HG03135 (cell line): Measurements from ENCODE around the gene TRIO.

Experiments used
- ATAC-seq: cut with Tn5 transposase; IDR thresholded peaks from one replicate; pipeline ENCODE4 v1.9.1; 2021; ENCODE audit warnings: mild to moderate bottlenecking, moderate library complexity; ENCODE audit not compliant: unreplicated experiment

TRIO gene

GRCh38 chr5:14402424-14402823 lies 259.3 kb downstream of the TRIO start:
- ATAC-seq: no peak

DNA sequence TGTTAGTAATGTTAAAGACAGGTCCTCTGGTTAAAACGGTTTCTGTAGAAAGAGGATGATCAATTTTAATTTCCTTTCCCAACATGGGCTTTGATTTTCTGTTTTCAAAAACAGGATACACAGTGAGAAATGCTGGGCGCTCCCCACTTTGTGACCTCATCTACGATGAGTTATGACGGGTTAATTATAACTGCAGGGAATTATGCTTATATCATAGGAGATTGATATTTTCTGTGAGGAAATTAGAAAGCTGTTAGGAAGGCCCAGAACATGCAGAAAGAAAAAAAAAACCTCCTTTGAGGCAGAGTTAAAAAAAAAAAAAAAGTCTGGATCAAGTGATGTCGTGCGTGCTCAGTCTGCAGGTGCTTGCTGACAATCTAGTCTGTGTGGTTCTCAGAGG lies 261.6 kb downstream of the TRIO start:
- ATAC-seq: no peak

GRCh38 chr5:14405267-14405666 lies 262.1 kb downstream of the TRIO start:
- ATAC-seq: no peak

GRCh38 chr5:14405706-14406553 lies 262.8 kb downstream of the TRIO start:
- no peak for ATAC-seq

DNA sequence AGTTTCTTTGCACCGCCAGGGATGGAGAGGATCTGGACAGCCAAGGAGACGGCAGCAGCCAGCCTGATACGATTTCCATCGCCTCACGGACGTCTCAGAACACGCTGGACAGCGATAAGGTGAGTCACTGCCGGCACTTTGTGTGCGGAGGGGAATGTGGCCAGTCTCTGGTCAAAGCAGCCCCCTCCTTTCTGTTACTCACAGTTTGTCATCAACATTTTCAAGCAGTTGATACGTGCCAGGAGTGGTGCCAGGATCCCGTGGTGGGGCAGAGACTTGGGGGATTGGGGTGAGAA lies 263.4 kb downstream of the TRIO start:
- ATAC-seq: no peak

DNA sequence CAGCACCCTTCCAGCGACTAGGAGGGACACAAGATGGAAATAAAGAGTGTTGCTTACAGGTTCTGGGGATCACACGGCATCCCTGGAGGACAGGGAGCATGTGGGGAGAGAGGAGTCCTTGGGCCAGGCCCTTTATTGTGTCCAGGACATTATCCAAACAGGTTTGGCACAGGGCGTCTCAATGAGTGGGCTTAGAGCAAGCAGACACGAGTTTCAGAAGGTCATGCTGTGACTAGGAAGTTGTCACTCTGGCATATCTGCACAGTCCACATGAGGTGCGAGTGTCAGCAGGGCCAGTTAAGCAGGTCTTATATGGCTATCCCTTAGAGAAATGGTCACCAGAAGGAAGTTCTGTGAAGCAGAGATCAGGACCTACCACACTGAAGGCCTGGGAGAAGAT lies 263.9 kb downstream of the TRIO start:
- ATAC-seq: no peak

DNA sequence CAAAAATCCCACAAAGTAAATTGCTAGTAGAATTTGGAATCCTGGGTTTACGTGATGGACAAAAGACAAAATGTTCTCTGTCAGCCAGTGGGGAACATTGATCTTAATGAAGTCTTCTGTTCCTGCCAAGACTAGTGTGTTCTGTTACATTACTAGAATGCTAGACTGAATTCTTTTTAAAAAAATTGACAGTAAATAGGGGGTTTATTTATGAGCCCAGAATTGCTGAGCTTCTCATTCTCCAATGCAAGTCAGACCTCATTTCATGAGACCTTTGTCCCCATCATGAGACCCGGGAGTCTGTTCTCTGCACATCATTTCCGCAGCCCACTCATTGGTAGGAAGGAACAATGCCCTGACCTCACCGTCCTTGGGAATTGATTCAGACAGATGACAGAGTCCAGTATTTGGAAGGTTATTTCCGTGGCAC lies 264.6 kb downstream of the TRIO start:
- no peak for ATAC-seq

DNA sequence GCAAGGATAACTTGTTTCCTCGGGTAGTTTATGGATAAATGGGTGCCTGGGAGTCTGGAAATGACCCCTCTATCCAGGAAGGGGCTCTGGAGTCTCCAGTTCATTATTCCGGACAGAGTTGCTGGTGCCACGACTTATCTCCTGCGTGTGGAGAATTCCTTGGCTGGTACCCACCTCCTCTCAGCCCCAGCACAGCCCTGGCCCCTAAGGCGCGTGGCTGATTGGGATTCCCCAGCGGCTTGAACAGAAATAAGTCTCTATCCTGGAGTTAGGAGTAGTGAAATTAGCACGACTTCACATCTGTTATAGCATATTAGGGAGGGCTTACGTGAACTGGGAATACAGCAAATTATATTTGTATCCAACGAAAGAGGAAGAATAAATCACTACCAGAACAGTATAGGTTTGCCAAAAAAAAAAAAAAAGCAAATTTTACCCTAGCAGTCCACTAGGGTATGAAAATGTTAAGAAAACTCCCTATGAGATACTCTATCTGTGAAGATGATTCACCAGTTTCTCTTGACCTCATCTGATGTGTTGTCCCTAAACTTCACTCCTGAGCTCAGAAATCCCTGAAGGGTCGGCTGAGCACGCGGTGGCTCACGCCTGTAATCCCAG lies 265.9 kb downstream of the TRIO start:
- ATAC-seq: no peak

- no peak for ATAC-seq
These were observed 266.9 kb downstream of the TRIO start for GRCh38 chr5:14410068-14410393.

GRCh38 chr5:14410394-14411201 lies 267.5 kb downstream of the TRIO start:
- ATAC-seq: no peak

DNA sequence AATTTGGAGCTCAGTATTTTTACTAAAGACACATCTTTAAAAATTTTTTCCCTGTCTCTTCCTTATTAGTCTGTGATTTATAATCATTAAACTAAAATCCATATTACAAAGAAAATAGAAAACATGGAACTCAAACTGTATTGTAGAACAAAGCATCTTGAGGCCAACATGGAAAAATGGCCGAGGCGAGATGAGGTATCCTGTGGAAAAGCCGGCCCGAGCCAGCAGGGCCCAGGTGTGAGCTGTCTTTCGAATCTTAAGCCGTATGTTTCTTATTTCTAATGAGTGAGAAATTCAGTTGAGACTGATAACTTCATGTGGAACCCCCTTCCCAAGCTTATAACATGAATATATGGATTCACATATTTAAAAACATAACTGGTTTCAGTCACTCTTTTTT lies 268.1 kb downstream of the TRIO start:
- ATAC-seq: no peak

GRCh38 chr5:14413331-14413750 lies 270.2 kb downstream of the TRIO start:
- no peak for ATAC-seq

- ATAC-seq: no peak
These were observed 270.9 kb downstream of the TRIO start for GRCh38 chr5:14414007-14414406.

GRCh38 chr5:14414656-14415023 lies 271.5 kb downstream of the TRIO start:
- no peak for ATAC-seq

GRCh38 chr5:14415024-14415697 lies 272.0 kb downstream of the TRIO start:
- ATAC-seq: peak; percentile 56

DNA sequence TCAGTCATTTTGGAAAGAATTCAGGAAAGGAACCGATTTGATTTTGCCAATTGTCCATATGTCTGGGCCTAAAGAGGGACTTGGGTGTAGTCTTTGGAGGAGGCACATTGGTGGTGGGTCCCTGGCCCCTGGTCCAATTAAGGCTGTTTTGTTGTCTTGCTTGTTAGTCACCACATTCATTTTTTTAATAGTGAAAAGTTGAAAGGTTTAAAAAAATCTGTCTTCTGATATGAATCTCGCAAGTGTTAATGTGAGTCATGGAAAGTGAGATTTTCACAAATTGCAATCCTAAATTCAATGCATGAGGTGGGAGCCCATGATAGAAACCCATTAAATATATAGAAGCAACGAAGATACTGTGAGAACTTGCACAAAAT lies 272.5 kb downstream of the TRIO start:
- no peak for ATAC-seq

DNA sequence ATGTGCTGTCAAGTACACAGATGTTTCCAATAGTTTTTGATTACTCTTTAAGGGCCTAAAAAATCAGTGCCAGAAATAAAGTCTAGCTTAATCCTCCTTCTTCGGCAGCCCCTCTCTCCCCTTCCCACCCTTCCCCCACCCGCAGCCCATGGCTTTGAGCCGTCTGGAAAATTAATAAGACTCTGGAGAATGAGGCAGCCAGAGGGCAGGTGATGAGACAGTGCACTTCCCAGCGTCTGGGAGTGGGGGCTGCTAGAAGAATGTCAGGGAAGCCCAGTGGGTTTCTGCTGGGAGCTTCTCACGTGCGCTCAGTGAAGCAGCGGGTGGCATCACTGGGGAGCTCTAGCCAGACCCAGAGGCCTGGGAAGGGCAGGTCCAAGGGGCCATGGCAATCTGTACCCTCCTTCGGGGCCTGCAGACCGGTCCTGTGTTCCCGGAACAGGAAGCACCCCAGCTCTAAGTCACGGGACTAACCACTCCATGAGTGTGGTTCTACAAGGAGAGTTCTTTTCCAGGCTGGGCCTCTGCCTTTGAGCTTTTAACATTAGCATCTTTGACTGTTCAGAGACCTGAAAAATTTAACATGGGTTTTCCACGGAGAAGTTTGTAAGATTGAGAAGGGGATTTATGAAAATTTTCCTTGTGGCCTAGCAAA lies 273.6 kb downstream of the TRIO start:
- ATAC-seq: no peak

DNA sequence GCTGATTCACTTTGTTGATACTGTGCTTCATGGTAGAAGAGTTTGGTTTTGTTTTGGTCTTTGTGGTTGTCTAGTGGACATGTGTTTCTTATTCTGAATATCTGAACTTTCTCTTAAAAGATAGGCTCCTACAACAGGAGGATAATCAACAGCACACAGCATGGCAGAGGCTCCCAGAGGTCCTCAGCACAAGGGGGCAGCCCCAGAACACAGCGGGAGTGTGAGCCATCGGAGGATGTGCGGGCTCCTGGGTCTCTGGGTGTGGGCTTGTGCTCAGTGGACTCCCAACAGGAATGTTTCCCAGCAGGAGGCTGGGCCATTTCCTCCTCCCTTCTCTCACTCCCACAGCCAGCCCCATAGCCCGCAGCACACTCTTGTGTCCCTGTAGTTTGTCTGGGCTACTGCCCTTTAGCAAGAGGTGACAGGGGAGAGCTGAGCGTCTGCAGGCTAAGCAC lies 274.2 kb downstream of the TRIO start:
- ATAC-seq: no peak

DNA sequence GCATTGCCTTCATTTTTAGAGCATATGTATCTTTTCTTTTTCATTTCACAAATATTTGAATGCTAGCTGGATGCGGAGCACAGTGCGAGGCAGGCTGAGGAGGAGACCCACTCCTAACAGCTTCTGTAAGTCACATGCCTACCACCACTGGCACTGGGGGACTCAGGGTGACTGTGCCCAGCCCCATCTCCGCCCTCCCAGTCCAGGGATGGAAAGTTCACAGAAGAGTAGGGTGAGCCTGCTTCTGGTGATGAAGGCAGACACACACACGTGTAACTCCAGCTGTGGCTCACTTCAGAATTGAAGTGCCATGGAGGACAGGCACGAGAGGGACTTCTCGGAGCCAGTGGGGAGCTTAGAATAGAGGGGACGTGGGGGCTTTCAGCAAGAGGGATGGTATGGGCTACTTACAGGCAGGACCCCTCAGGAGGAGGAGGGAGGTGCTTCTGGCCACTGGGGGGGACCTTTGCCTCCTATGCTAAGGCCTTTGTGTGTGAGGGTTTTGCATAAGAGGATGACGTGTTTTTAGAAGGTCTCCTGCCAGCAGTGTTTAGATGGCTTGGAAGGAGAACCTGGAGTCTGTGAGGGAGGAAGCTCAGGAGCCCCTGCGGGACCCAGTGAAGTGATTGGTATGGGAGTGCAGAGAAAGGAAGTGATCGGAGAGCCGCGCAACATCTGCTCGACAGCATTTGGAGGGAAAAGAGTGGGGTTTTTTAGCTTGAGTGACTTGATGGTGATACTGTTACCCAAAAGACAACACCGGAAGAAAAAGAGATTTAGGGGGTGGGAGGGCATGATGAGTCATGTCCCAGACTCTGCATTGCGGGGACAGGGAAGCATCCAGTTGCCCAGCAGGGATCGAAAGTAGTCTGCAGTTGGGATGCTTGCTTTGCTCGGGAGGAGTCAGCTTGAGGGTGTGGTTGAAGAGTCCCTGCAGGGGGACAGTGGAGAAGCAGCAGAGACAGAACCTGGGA lies 274.9 kb downstream of the TRIO start:
- ATAC-seq: no peak

GRCh38 chr5:14419686-14420085 lies 276.5 kb downstream of the TRIO start:
- no peak for ATAC-seq
